Measurements from ENCODE around the gene PTGFR. TPM values are rescaled to one million over a fixed set of nuclear protein-coding genes. Genes with fewer than 3 reads are reported as not detected.

PTGFR gene
- total and polyA plus RNA-seq, 7 donors = 0.23 to 3.0 (median 2.1) TPM

DNA sequence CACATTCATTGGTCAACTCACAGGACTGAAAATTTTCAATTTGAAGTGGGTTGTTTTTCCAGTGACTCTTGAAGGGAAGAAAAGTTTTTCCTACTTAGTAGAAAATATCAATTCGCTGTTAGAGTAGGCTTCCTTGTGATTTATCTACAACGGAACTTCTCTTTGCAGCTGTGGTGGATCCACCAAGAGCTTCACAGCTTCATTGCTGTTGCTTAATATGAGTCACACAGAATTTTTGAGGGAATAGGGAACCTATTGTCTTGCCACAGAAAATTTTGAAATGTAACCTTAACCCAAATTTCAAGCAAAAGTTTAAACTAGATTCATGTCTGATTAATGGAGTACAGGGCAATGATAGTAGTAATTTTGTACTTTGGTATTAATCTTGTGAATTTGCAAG, 71.1 kb downstream of the PTGFR start:
- Histone ChIP-seq H3K9me3 (no peaks in the 10 kb centered on the region), H3K4me1 (no peaks in the 10 kb centered on the region), H3K27me3 (no peaks in the 10 kb centered on the region), H3K4me3 (no peak overlapping the region), H3K27ac (no peak overlapping the region), H3K36me3 (no peaks in the 10 kb centered on the region)
- no peak for DNase-seq
- TF ChIP-seq, protein P1, sequence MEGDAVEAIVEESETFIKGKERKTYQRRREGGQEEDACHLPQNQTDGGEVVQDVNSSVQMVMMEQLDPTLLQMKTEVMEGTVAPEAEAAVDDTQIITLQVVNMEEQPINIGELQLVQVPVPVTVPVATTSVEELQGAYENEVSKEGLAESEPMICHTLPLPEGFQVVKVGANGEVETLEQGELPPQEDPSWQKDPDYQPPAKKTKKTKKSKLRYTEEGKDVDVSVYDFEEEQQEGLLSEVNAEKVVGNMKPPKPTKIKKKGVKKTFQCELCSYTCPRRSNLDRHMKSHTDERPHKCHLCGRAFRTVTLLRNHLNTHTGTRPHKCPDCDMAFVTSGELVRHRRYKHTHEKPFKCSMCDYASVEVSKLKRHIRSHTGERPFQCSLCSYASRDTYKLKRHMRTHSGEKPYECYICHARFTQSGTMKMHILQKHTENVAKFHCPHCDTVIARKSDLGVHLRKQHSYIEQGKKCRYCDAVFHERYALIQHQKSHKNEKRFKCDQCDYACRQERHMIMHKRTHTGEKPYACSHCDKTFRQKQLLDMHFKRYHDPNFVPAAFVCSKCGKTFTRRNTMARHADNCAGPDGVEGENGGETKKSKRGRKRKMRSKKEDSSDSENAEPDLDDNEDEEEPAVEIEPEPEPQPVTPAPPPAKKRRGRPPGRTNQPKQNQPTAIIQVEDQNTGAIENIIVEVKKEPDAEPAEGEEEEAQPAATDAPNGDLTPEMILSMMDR (IDR thresholded peaks at IDR 0.05) = no peak
- TF ChIP-seq POLR2AphosphoS5 (IDR thresholded peaks at IDR 0.05) (no peak), POLR2A (IDR thresholded peaks at IDR 0.05) (no peak), EP300 (IDR thresholded peaks at IDR 0.05) (no peak)
- intact Hi-C loops (cut with DNase I) = no loop called here
- WGBS, 2 donors = 83 to 87% methylated on average over 2 of the region's 2 CpGs

DNA sequence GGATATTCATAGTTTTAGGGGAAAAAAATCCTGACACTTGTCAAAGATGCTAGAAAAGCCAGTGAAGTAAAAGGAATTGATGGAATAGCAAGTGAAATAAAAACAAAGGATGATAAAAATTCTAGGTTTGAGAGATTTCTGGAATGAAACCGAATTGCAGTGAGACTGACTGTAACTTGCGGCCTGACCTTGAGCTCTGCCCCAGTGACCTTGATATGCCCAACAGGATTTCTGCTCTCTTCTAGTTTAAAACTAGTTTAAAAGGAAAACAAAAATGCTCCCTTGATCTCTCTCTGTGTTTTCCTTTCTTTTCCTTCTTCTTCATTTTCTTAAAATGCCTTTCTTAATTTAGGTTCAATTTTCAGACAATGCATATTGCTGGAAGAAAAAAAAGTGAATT, 74.6 kb downstream of the PTGFR start:
- Histone ChIP-seq H3K4me1 (no peaks in the 10 kb centered on the region), H3K27me3 (no peaks in the 10 kb centered on the region), H3K9me3 (no peaks in the 10 kb centered on the region), H3K4me3 (no peak overlapping the region), H3K36me3 (no peaks in the 10 kb centered on the region), H3K27ac (no peak overlapping the region)
- TF ChIP-seq POLR2AphosphoS5 (IDR thresholded peaks at IDR 0.05) (no peak), EP300 (IDR thresholded peaks at IDR 0.05) (no peak), POLR2A (IDR thresholded peaks at IDR 0.05) (no peak)
- 73 to 79% methylated on average over 2 of the region's 2 CpGs for WGBS, 2 donors
- intact Hi-C loops (cut with DNase I) = no loop called here
- no peak for DNase-seq

DNA sequence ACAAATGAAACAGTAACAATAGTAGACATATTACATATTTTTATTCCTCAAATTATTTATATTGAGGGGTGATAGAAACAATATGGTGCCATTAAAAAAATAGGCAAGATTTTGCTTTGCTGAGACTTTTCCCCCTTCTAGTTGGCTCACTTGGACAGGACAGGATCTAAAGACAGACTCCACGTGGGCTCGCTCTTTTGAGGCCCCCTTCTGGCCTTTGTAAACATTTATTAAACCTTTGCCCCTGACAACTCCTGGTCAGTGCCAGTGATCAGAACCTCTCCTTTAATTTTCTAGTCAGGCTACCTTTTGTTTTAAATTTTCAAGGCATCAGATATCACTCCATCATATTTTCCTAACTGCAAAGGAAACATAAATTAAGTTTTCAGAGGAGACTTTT, 79.8 kb downstream of the PTGFR start:
- Histone ChIP-seq H3K4me3 (no peak overlapping the region), H3K36me3 (no peaks in the 10 kb centered on the region), H3K9me3 (no peaks in the 10 kb centered on the region), H3K4me1 (no peaks in the 10 kb centered on the region), H3K27me3 (no peaks in the 10 kb centered on the region), H3K27ac (no peak overlapping the region)
- no peak for TF ChIP-seq POLR2AphosphoS5 (IDR thresholded peaks at IDR 0.05)
- no peak for TF ChIP-seq EP300 (IDR thresholded peaks at IDR 0.05)
- TF ChIP-seq, protein P1 (IDR thresholded peaks at IDR 0.05) = no peak
- no peak for TF ChIP-seq POLR2A (IDR thresholded peaks at IDR 0.05)
- WGBS, 2 donors = 22 to 47% methylated on average over 2 of the region's 2 CpGs
- DNase-seq = no peak
- intact Hi-C loops (cut with DNase I) = no loop called here

DNA sequence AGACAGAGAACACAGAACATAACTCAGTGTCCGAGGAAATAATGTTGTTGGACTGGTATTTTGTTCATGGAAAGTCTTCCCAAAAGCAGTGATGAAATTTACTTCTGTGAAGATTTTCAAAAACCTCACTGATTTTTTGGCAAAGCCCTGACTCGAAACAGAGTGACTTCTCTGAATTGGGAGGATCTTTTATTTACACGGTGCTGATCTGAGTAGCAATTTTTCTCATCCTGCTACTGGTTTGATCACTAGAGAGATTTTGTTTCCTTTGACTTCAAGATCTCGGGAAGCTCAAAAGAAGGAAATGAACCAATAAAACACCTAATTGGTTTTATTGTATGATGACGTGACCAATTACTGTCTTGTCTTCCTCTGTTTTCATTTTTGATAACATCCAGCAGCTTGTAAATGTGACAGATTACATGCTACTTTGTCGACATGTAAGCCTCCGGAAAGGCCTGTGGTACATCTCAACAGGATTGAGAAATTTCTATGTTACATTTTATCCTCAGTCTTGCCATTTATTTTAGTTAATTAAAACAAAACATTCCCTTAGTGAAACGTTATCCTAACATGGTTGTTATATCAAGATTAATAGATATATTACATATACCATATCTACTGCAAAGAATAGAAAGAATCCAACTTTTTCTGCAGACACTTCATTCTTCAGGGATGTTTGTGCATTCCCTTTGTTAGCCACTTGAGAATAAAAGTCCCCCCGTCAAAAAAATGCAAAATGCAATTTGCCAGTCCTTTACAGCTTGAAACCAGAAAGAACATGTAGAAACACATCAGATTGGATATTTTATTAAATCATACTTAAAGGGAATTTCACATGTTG, 86.7 kb downstream of the PTGFR start:
- H3K27me3 ChIP-seq = no peaks in the 10 kb centered on the region
- H3K36me3 ChIP-seq = no peaks in the 10 kb centered on the region
- intact Hi-C loops (cut with DNase I) = no loop called here
- no peak overlapping the region for H3K27ac ChIP-seq
- H3K4me1 ChIP-seq = no peaks in the 10 kb centered on the region
- H3K9me3 ChIP-seq = no peaks in the 10 kb centered on the region
- no peak overlapping the region for H3K4me3 ChIP-seq
- 55 to 63% methylated on average over 9 of the region's 9 CpGs for WGBS, 2 donors
- no peak for DNase-seq
- TF ChIP-seq POLR2AphosphoS5 (IDR thresholded peaks at IDR 0.05) = peak in 1 of 4 donors; percentile 54
- TF ChIP-seq EP300 (IDR thresholded peaks at IDR 0.05) = no peak

DNA sequence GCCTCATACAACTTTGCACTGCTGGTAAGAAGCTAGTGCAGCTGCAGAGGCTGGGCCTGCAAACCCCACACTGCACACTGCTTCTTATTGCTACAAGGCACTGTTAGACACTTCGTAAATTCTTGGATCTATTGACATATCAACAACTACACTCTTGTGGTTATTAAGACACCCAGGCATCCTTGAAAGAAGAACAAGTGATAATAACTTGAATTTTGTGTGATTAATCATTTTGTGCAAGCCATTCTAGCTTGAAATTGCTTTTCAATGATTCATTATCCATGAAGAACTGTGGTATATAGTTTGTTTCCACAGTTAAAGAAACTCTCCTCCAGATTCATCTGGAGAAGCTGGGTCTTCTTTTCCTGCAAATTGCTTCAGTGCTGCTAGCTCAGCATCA, 95.8 kb downstream of the PTGFR start:
- H3K27me3 ChIP-seq = no peaks in the 10 kb centered on the region
- 61 to 68% methylated on average over 1 of the region's 1 CpG for WGBS, 2 donors
- H3K36me3 ChIP-seq = no peaks in the 10 kb centered on the region
- no peak for DNase-seq
- H3K4me1 ChIP-seq = no peaks in the 10 kb centered on the region
- intact Hi-C loops (cut with DNase I) = no loop called here
- H3K27ac ChIP-seq = no peak overlapping the region
- TF ChIP-seq POLR2AphosphoS5 (IDR thresholded peaks at IDR 0.05) (no peak), EP300 (IDR thresholded peaks at IDR 0.05) (no peak), POLR2A (IDR thresholded peaks at IDR 0.05) (no peak)
- TF ChIP-seq, protein P1 (IDR thresholded peaks at IDR 0.05) = no peak
- H3K9me3 ChIP-seq = no peaks in the 10 kb centered on the region
- no peak overlapping the region for H3K4me3 ChIP-seq
